C4-2B (cell line): ENCODE data around the gene EFEMP2.

ENCODE experiments used
- ZFX ChIP-seq: fragments of 450-650 bp; IDR thresholded peaks from 2 replicates; pipeline ENCODE4 v1.6.1; 2017
- TF ChIP-seq, protein P1 (sequence below): fragments of 450-650 bp; conservative IDR thresholded peaks from 2 replicates; pipeline ENCODE4 v1.5.1; 2017; ENCODE audit warnings: mild to moderate bottlenecking

DNA sequence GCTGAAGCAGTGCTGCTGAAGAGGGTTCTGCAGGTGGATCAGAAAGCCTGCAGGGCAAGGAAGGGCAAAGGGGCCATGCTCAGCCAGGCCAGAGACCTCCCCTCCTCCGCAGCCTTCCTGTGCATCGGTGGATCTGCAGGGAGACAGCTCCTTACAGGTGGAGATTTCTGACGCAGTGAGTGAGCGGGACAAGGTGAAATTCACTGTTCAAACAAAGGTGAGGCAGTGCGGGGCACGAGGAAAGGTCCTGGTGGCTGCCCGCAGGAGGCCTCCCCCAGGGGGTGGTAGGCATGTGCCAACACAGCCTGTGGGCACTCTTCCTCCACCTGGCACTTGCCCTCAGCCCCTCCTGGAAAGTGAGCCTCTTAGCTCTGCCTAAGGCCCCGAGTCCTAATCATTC, 23.2 kb downstream of the EFEMP2 start:
- TF ChIP-seq, protein P1, sequence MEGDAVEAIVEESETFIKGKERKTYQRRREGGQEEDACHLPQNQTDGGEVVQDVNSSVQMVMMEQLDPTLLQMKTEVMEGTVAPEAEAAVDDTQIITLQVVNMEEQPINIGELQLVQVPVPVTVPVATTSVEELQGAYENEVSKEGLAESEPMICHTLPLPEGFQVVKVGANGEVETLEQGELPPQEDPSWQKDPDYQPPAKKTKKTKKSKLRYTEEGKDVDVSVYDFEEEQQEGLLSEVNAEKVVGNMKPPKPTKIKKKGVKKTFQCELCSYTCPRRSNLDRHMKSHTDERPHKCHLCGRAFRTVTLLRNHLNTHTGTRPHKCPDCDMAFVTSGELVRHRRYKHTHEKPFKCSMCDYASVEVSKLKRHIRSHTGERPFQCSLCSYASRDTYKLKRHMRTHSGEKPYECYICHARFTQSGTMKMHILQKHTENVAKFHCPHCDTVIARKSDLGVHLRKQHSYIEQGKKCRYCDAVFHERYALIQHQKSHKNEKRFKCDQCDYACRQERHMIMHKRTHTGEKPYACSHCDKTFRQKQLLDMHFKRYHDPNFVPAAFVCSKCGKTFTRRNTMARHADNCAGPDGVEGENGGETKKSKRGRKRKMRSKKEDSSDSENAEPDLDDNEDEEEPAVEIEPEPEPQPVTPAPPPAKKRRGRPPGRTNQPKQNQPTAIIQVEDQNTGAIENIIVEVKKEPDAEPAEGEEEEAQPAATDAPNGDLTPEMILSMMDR: no peak
- TF ChIP-seq ZFX: no peak
